H1 (cell line): Measurements from ENCODE around the gene ALG5. TPM values are rescaled to one million over a fixed set of nuclear protein-coding genes. Genes with fewer than 3 reads are reported as not detected.

Source experiments
- CTCF ChIA-PET: fragments of 300-600 bp; sonication (Branson Sonifier 250); formaldehyde crosslinking; loops from one replicate; lab custom pipeline; 2021; ENCODE audit not compliant: partially characterized antibody; lab: Charles Lee
- POLR2A ChIA-PET: fragments of 300-600 bp; sonication (Branson Sonifier 250); formaldehyde crosslinking; loops from one replicate; lab custom pipeline; 2021; ENCODE audit warnings: inconsistent platforms; ENCODE audit not compliant: partially characterized antibody; lab: Charles Lee
- DNase-seq, 2 experiments: peaks; one replicate each; pipeline versions ENCODE4 v3.0.0 to v3.0.0-alpha.2; 2010 to 2022; ENCODE audit warnings: low spot score in 2 of 2, low read depth in 1 of 2, mixed read lengths in 1 of 2
- FAIRE-seq: peaks from 2 replicates; lab custom pipeline; 2011; peaks lifted over from hg19 to GRCh38; lab: Jason Lieb, UNC
- H2AFZ ChIP-seq: 2 replicates; pipeline ENCODE4 v1.8.1; 2012; ENCODE audit warnings: low read length, inconsistent platforms
- H2AK5ac ChIP-seq: 2 replicates; pipeline ENCODE4 v1.6.1; 2013; ENCODE audit warnings: low read depth, low read length
- H2BK120ac ChIP-seq: replicated peaks from 2 replicates; pipeline ENCODE3; 2013; ENCODE audit warnings: low read depth, low read length, inconsistent platforms
- H2BK12ac ChIP-seq: 2 replicates; pipeline ENCODE4 v1.6.1; 2013; ENCODE audit warnings: low read depth, low read length
- H2BK15ac ChIP-seq: 2 replicates; pipeline ENCODE4 v1.6.1; 2013; ENCODE audit warnings: low read length
- H2BK20ac ChIP-seq: 2 replicates; pipeline ENCODE4 v1.6.1; 2013; ENCODE audit warnings: low read length
- H2BK5ac ChIP-seq: 2 replicates; pipeline ENCODE4 v1.6.1; 2013; ENCODE audit warnings: low read depth, low read length
- H3K14ac ChIP-seq: 2 replicates; pipeline ENCODE4 v1.6.1; 2013; ENCODE audit warnings: inconsistent platforms; ENCODE audit not compliant: insufficient read length
- H3K18ac ChIP-seq: 2 replicates; pipeline ENCODE4 v1.6.1; 2013; ENCODE audit warnings: low read length; ENCODE audit errors: extremely low read depth
- H3K23ac ChIP-seq: 2 replicates; pipeline ENCODE4 v1.6.1; 2013; ENCODE audit warnings: inconsistent platforms; ENCODE audit not compliant: insufficient read length
- H3K23me2 ChIP-seq: 2 replicates; pipeline ENCODE4 v1.6.1; 2013; ENCODE audit warnings: low read depth, low read length
- H3K27ac ChIP-seq: 2 replicates; pipeline ENCODE4 v1.6.1; 2011; ENCODE audit warnings: low read depth, low read length, inconsistent platforms
- H3K27me3 ChIP-seq, 4 experiments: replicated peaks in 1 of 4; 1 replicate in 1 of 4; 2 replicates in 3 of 4; pipeline versions ENCODE4 v1.6.1 to v1.8.1; 2011 to 2013; ENCODE audit warnings: low read length in 3 of 4, mild to moderate bottlenecking in 3 of 4, inconsistent platforms in 2 of 4, mixed read lengths in 2 of 4, moderate library complexity in 1 of 4; ENCODE audit not compliant: control insufficient read depth in 3 of 4, insufficient read depth in 3 of 4; ENCODE audit errors: extremely low read depth in 1 of 4
- H3K36me3 ChIP-seq, 4 experiments: 2 replicates each; pipeline versions ENCODE4 v1.6.1 to v1.8.1; 2011 to 2013; ENCODE audit warnings: mild to moderate bottlenecking in 4 of 4, low read length in 3 of 4, moderate library complexity in 2 of 4, control low read depth in 1 of 4, inconsistent platforms in 1 of 4; ENCODE audit not compliant: insufficient read depth in 4 of 4, control insufficient read depth in 2 of 4
- H3K4ac ChIP-seq: replicated peaks from 2 replicates; pipeline ENCODE3; 2013; ENCODE audit warnings: low read length, low read depth, mixed read lengths, inconsistent platforms; ENCODE audit not compliant: insufficient read length
- H3K4me1 ChIP-seq, 4 experiments: replicated peaks in 1 of 4; 1 replicate in 1 of 4; 2 replicates in 3 of 4; pipeline versions ENCODE4 v1.6.1 to v1.8.1; 2011 to 2013; ENCODE audit warnings: low read length in 3 of 4, inconsistent platforms in 2 of 4, mixed read lengths in 1 of 4; ENCODE audit not compliant: insufficient read depth in 4 of 4, control insufficient read depth in 3 of 4
- H3K4me2 ChIP-seq, 2 experiments: 2 replicates each; pipeline versions ENCODE4 v1.6.1 to v1.8.1; 2011 to 2013; ENCODE audit warnings: low read depth in 2 of 2, low read length in 2 of 2, control low read depth in 1 of 2, inconsistent platforms in 1 of 2, mild to moderate bottlenecking in 1 of 2; ENCODE audit not compliant: insufficient read depth in 1 of 2
- H3K4me3 ChIP-seq, 4 experiments: fragments of 200-600, 300-600 bp in 1 of 4; sonication (generic), shearing (Covaris generic), sonication (Bioruptor Twin) in 1 of 4; 2 replicates each; pipeline versions ENCODE4 v1.5.1 to v1.8.1; 2011 to 2016; ENCODE audit warnings: low read length in 4 of 4, low read depth in 3 of 4, control low read depth in 2 of 4, inconsistent platforms in 2 of 4, mild to moderate bottlenecking in 2 of 4, mixed read lengths in 1 of 4, moderate library complexity in 1 of 4; ENCODE audit not compliant: insufficient read depth in 2 of 4; ENCODE audit errors: extremely low read depth in 1 of 4
- H3K56ac ChIP-seq: replicated peaks from 2 replicates; pipeline ENCODE3; 2013; ENCODE audit warnings: low read depth, mild to moderate bottlenecking, mixed read lengths, low read length, inconsistent platforms; ENCODE audit not compliant: insufficient read length
- H3K79me1 ChIP-seq: 2 replicates; pipeline ENCODE4 v1.6.1; 2013; ENCODE audit warnings: low read depth, low read length, control low read depth
- H3K79me2 ChIP-seq, 2 experiments: 2 replicates each; pipeline versions ENCODE4 v1.6.1 to v1.8.1; 2012 to 2013; ENCODE audit warnings: low read length in 2 of 2, mild to moderate bottlenecking in 2 of 2, inconsistent platforms in 1 of 2; ENCODE audit not compliant: insufficient read depth in 2 of 2, control insufficient read depth in 1 of 2
- H3K9ac ChIP-seq, 4 experiments: replicated peaks in 1 of 4; 1 replicate in 1 of 4; 2 replicates in 3 of 4; pipeline versions ENCODE4 v1.6.1 to v1.8.1; 2011 to 2013; ENCODE audit warnings: low read depth in 3 of 4, low read length in 3 of 4, control low read depth in 2 of 4, mild to moderate bottlenecking in 2 of 4, moderate library complexity in 2 of 4, inconsistent platforms in 1 of 4; ENCODE audit errors: extremely low read depth in 1 of 4
- H3K9me3 ChIP-seq, 2 experiments: 2 replicates each; pipeline versions ENCODE4 v1.6.1 to v1.8.1; 2012 to 2013; ENCODE audit warnings: mild to moderate bottlenecking in 2 of 2, moderate library complexity in 2 of 2, control low read depth in 1 of 2, inconsistent platforms in 1 of 2, low read depth in 1 of 2, low read length in 1 of 2, mixed read lengths in 1 of 2; ENCODE audit not compliant: insufficient read depth in 2 of 2
- H4K20me1 ChIP-seq, 2 experiments: replicated peaks in 1 of 2; 2 replicates each; pipeline versions ENCODE3 to v1.8.1; 2011 to 2013; ENCODE audit warnings: inconsistent platforms in 2 of 2, low read length in 2 of 2, mild to moderate bottlenecking in 1 of 2; ENCODE audit not compliant: insufficient read depth in 2 of 2, control insufficient read depth in 1 of 2
- H4K5ac ChIP-seq: 2 replicates; pipeline ENCODE4 v1.6.1; 2013; ENCODE audit warnings: low read length, low read depth, mixed read lengths, inconsistent platforms; ENCODE audit not compliant: insufficient read length
- H4K8ac ChIP-seq: 2 replicates; pipeline ENCODE4 v1.8.0; 2013; ENCODE audit warnings: mild to moderate bottlenecking, moderate library complexity, low read length, inconsistent platforms; ENCODE audit not compliant: insufficient read depth; ENCODE audit errors: extremely low read depth
- H4K91ac ChIP-seq: replicated peaks from 2 replicates; pipeline ENCODE3; 2013; ENCODE audit warnings: low read length, mixed read lengths, inconsistent platforms; ENCODE audit not compliant: insufficient read length
- BRCA1 ChIP-seq: IDR thresholded peaks from 2 replicates; pipeline ENCODE4 v1.6.1; 2012; ENCODE audit warnings: low read depth, low read length, improper control_type of control experiment
- CEBPB ChIP-seq: IDR thresholded peaks from 2 replicates; pipeline ENCODE4 v1.6.1; 2012; ENCODE audit warnings: low read depth, low read length
- CHD2 ChIP-seq: IDR thresholded peaks from 2 replicates; pipeline ENCODE4 v1.6.1; 2012; ENCODE audit warnings: low read length, improper control_type of control experiment
- GTF2F1 ChIP-seq: IDR thresholded peaks from 2 replicates; pipeline ENCODE4 v1.6.1; 2012; ENCODE audit warnings: low read depth, low read length, improper control_type of control experiment, borderline replicate concordance
- JUN ChIP-seq: IDR thresholded peaks from 2 replicates; pipeline ENCODE4 v1.6.1; 2011; ENCODE audit warnings: low read depth, mild to moderate bottlenecking, improper control_type of control experiment, low read length
- JUND ChIP-seq: IDR thresholded peaks from 2 replicates; pipeline ENCODE4 v1.6.1; 2011; ENCODE audit warnings: mild to moderate bottlenecking, improper control_type of control experiment, low read length
- NANOG ChIP-seq: IDR thresholded peaks from 2 replicates; pipeline ENCODE4 v1.6.1; 2011; ENCODE audit warnings: low read length, low read depth, mild to moderate bottlenecking, inconsistent platforms; ENCODE audit not compliant: insufficient read depth, poor library complexity, severe bottlenecking
- RXRA ChIP-seq: IDR thresholded peaks from 2 replicates; pipeline ENCODE4 v1.6.1; 2011; ENCODE audit warnings: low read depth, mild to moderate bottlenecking, low read length, moderate library complexity; ENCODE audit not compliant: insufficient read depth
- SRF ChIP-seq: IDR thresholded peaks from 2 replicates; pipeline ENCODE4 v1.6.1; 2011; ENCODE audit warnings: mild to moderate bottlenecking, low read depth, low read length, moderate library complexity
- SUZ12 ChIP-seq: fragments of 200-600 bp; sonication (generic); IDR thresholded peaks from 2 replicates; pipeline ENCODE4 v1.6.1; 2012; ENCODE audit warnings: mild to moderate bottlenecking, inconsistent platforms, low read length, moderate library complexity, mixed read lengths
- TCF12 ChIP-seq: IDR thresholded peaks from 2 replicates; pipeline ENCODE4 v1.6.1; 2011; ENCODE audit warnings: low read depth, mild to moderate bottlenecking, low read length
- WGBS, 2 experiments: shearing (Covaris generic) in 1 of 2; methylation state at CpG; one replicate each; pipeline versions ENCODE4 v1.1.6 to v1.1.7; 2013 to 2015; ENCODE audit warnings: low lambda C conversion rate in 2 of 2, mixed read lengths in 2 of 2, inconsistent platforms in 1 of 2, low coverage in 1 of 2, missing lambda C conversion rate in 1 of 2; ENCODE audit not compliant: insufficient replicate concordance in 2 of 2, insufficient coverage in 1 of 2, insufficient read length in 1 of 2; ENCODE audit errors: extremely low coverage in 1 of 2, missing lambda C conversion rate in 1 of 2; 5-methylcytosine and 5-hydroxymethylcytosine counted together
- polyA plus RNA-seq, 7 experiments: library from polyadenylated mRNA; depleted of rRNA in 3 of 7; stranded (reverse) in 5 of 7; unstranded in 2 of 7; fragments of >200 nt in 5 of 7; fragments of 200-250 nt in 2 of 7; gene quantifications; 1 replicate in 5 of 7; 2 replicates in 1 of 7; 4 replicates in 1 of 7; pipeline versions ENCODE4 v1.2.1 to v1.2.3, GENCODE V29; 2011 to 2013; ENCODE audit warnings: missing spikeins in 2 of 7, mixed read lengths in 2 of 7
- total RNA-seq: library from RNA; stranded (reverse); fragmentation: NEBNext Ultra II Directional; extraction: Animal tissue kit (Norgen Biotek cat#: 25700); gene quantifications from 2 replicates; pipeline ENCODE4 v1.2.1, GENCODE V29; 2021

The ALG5 gene
- total and polyA plus RNA-seq, 2 of the 8 experiments (the other 6 are each of a cell fraction or from before 2014, with no cell fraction given), result 15.0 to 24.3 TPM

DNA sequence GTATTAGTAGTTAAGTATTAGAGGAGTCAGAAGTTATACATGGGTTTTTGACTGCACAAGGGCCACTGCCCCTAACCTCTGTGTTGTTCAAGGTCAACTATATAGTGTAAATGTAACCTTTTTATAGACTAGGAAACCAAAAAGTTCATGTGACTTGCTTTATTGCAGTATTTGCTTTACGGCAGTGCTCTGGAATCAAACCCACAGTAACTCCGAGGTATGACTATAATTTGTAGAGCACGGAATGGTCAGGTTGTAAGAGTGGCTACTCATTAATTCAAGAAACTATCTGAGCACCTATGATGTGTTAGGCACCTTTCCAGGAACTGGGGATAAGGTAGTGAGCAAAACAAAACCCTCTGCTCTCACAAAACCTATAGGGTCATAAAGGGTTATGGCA, 38.1 kb upstream of the ALG5 start:
- Histone ChIP-seq H3K9me3 (no peaks in the 10 kb centered on the region), H2AK5ac (no peak overlapping the region), H3K9ac (no peak overlapping the region), H3K23ac (no peak overlapping the region), H3K56ac (no peak overlapping the region), H2BK15ac (no peak overlapping the region), H3K18ac (no peak overlapping the region), H3K27ac (no peak overlapping the region), H3K79me2 (no peaks in the 10 kb centered on the region), H3K23me2 (no peaks in the 10 kb centered on the region), H3K14ac (no peak overlapping the region), H3K4ac (no peak overlapping the region), H4K8ac (no peak overlapping the region), H3K4me1 (no peaks in the 10 kb centered on the region), H3K36me3 (peaks cover 13 to 81% (median 54%) of the 10 kb centered on the region in 4 experiments), H2BK120ac (no peak overlapping the region), H3K4me2 (no peak overlapping the region), H2BK20ac (no peak overlapping the region), H3K4me3 (no peak overlapping the region), H3K27me3 (peaks cover 0 to 1% (median 0%) of the 10 kb centered on the region in 4 experiments; a peak in 1 of 7 replicates), H4K5ac (no peak overlapping the region), H4K20me1 (peaks cover 1 to 2% of the 10 kb centered on the region in 2 experiments), H2AFZ (no peak overlapping the region), H3K79me1 (no peaks in the 10 kb centered on the region), H2BK12ac (no peak overlapping the region), H2BK5ac (no peak overlapping the region), H4K91ac (no peak overlapping the region)
- DNase-seq (no peak), FAIRE-seq (no peak)
- ChIA-PET POLR2A (interaction anchor here (0.7 kb wide), 1 partner anchor 49 kb away, joined by 3 read pairs; no protein-coding TSS in a partner anchor), CTCF (no interaction called here)
- 87% methylated on average over 3 of the region's 3 CpGs; no CpG with 5 or more reads in 1 of the 2 experiments for WGBS, 2 experiments
- TF ChIP-seq NANOG (no peak), RXRA (no peak), JUN (no peak), GTF2F1 (no peak), JUND (no peak), CEBPB (no peak), CHD2 (no peak), TCF12 (no peak), SUZ12 (no peak), BRCA1 (no peak), SRF (no peak)
